GM19238 (cell line): ENCODE data around the gene PPM1B.
"Not testable (repeated sequence)": the region's sequence is repeated elsewhere in the genome, so short reads cannot be mapped to it uniquely, and the experiment has no call there.

Experiments used
- DNase-seq: peaks from one replicate; pipeline ENCODE4 v3.0.0; 2011; ENCODE audit warnings: low spot score; ENCODE audit not compliant: insufficient read length

Gene PPM1B

DNA sequence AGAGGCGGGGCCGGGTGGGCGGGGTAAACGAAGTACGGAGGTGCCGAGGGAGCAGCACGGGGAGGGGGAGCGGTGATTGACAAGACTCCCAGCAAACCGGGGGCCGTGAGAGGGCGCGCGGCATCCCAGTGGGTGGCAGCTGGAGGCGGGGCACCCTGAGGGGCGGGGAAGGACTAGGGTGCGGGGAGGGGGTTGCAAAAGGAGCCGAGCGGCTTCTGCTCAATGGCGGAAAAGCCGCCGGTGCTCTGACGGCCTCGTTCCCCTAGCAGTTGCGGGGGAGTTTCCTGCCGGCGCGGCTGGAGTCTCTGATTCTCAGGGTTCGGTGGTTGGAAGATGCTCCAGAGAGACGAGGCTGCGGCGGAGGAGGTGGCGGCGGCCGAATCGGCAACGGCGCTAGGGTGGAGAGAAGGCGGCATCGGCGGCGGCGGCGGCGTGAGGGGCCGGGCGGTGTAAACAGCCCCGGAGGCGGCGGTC is at the start of gene PPM1B:
Gene PPM1B (plus strand): TSS at position 195 of the 474 bp plus-strand sequence. CDS start 32,325 bp downstream, outside the sequence.
- no peak for DNase-seq

DNA sequence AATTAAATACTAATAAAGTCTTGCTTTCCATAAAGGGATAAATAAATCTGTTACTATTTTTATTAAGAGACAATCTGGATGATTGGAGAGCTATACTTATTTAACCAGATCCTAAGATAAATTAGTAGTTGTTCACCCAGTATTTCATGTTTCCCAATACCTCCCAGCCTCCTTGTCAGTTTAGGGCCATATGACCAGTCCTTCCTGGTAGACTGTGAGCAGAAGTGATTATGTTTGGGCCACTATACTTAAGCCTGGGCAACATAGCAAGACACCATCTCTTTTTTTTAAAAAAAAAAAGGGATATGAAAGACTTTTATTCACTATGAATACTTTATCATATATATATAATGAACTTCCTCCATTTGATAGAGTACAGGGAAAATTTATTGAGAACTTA is 48.8 kb upstream of the PPM1B start:
- DNase-seq, result no peak

DNA sequence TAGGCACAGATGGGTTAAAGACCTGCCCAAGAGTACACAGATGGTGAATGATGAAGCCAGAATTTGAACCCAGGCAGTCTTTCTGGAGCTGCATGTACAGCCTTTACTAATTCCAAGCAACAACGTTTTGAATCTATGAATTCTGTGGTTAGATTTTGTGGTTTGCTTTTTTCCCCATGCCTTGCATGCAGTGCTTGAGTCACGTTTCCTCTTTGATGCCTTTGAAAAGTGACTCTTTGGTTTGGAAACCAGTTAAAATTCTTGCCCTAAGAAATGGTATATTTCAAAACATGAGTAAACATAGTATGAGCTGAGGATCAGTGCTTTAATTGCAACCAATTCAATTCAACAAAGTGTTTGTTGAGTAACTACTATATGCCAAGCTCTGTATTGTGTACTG is 48.2 kb upstream of the PPM1B start:
- no peak for DNase-seq

DNA sequence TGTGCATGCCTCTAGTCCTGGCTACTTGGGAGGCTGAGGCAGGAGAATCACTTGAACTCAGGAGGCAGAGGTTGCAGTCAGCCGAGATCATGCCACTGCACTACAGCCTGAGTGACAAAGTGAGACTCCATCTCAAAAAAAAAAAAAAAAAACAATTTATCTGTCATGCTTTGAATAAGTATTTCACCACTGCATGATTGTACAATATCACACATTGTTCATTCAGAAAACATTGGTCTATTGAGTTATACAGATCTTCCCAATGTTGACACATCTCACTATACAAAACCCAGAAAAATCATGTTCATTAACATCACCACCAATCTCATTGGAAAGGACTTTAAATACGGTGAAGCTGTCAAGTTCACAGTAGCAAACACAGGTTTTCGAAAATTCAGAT is 46.8 kb upstream of the PPM1B start:
- no peak for DNase-seq

DNA sequence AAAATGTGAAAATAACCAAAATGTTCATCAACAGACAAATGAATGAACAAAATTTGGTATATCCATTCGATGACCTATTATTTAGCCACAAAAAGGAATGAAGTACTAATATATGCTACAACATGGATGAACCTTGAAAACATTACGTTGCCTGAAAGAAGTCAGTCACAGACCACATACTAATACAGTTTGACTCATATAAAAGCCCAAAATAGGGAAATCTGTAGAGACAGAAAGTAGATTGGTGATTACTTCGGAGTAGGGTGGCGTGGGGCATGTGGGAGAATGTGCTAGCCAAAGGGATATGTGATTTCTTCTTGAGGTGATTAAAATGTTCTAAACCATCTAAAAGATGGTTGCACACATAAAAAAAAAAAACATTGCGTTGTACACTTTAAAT is 44.2 kb upstream of the PPM1B start:
- DNase-seq, result no peak

DNA sequence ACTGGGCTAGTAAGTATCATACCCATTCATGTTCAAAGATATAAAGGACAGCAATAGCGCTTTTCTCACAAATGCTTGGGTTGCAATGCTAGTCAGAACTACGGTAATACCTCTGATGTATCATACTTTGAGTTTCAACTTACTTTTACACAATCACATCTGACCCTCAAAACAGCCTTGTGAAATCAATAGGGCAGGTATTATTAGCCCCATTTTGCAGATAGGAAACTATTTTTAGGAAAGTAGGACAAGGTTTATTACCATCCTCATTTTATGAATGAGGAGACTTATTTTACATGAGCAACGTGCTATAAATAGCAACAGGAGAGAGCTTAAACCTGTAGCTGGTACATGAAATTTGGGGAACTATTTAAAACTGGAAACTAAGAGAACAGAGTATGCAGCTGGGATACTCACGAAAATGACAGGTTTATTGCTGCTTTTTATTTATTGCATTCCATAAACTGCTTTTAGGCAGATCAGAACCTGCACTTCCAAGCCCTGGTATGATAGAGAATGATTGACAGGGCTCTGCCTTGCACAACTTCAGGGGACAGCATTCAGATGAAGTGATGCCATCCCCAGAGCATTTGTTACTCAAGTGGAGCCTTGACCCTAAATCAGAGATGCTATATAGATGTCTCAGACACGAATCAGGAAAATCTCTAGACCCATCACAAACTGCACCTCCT is 42.4 kb upstream of the PPM1B start:
- DNase-seq, result no peak

DNA sequence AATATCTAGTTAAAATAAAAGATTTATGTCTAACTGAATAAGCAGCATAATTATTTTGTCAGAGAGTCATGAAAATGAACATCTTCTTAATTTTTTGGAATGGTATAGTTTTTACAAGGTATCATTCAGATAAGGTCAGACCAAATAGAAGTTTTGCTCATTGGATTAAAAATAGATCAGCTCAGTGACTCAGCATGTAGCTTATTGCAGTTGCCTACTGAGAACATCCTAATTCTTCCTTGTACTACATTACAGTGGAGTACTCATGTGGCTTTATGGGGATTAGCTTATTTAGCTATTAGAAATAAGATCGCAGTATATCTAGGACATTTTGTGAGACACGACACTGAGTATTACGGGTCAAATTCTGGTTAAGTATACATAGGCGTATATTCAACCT is 38.2 kb upstream of the PPM1B start:
- DNase-seq, result no peak

DNA sequence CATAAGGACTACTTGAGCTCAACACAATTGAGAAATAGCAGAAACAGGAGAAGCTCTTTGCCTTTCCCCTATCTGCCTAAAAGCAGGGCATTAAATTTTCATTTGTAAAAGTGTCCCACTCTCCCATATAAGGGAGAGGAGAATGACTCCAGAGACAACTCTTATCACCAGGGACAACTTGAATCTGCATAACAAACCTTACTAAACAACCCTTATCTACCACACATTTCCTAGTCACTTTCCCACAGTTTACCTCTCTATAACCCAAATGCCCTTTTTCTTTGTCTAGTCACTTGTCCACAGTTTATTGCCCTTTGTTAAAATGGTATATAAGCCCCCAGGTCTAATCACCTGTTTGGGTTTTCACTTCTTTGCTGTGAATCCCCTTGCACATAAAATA is 37.5 kb upstream of the PPM1B start:
- no peak for DNase-seq

DNA sequence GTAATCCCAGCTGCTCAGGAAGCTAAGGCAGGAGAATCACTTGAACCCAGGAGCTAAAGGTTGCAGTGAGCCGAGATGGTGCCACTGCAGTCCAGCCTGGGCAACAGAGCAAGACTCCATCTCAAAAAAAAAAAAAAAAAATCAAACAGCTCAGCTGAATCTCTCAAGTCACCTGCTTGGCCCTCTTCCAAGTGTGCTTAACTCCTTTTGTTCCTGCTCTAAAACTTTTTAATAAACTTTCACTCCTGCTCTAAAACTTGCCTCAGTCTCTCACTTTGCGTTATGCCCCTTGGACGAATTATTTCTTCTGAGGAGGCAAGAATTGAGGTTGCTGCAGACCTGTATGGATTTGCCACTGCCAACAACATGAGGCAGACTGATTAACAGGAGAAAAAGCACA is 35.1 kb upstream of the PPM1B start:
- DNase-seq, result not testable (repeated sequence)

DNA sequence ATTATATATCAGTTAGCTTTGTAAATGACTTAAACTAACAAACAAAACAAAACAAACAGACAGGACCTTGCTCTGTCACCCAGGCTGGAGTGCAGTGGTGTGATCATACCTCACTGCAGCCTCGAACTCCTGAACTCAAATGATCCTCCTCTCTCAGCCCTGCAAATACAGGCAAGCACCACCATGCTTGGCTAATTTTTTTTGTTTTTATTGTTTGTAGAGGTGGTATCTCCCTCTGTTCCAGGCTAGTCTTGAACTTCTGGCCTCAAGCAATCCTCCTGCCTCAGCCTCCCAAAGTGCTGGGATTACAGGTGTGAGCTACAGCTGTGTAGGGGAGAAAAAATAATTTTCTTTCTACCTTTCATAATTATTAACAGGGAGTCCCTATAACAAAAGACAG is 33.8 kb upstream of the PPM1B start:
- DNase-seq, result no peak

DNA sequence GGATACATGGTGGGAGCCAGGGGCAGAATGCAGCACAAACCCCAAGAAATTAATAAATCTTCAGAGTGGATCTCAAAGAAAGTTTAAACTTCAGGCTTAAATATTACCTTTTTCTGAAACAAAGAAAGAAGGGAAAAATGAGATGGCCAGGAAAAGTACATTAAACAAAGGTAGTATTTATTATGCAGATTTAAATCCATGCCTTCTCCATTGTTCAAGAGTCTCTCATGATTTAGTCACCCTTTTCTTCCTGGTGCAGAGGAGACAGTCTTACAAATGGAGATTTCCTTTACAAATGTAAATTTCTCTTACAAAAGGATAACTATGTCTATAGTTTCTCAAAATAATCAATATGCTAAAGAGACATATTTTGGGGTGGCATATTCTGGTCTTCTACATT is 33.4 kb upstream of the PPM1B start:
- DNase-seq, result no peak

DNA sequence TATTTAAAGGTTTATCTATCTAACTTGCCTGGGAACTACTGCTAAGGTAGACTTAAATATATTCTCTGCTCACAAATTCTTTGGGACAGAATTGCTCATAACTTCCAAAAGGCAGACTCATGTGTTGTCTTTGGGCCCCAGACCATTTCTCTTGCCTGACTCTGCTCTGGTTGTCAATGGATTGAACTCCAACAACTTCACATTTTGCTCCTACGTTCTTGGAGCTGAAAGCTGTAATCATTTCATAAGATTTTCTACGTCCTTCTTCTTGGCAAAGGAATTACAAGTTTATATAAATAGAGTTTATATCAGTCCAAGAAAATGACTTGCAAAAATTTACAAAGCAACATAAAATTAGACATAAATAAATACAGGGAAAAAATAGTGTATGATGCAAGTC is 32.9 kb upstream of the PPM1B start:
- DNase-seq, result no peak

DNA sequence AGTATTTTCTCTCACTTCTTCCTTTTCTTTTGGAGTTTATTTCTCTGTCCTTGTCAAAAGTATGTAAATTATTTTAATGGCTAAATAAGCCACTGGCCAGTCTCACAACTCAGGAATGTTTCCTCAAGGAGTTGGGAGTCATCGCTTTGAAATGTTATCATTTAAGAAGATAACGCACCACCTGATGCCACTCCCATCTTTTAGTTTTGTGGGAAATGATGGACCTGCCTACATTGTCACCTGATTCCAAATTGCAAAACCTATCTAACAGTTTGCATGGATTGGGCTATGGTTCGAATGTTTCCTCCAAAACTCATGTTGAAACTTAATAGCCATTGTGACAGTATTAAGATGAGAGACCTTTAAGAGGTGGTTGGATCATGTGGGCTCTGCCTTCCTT is 32.4 kb upstream of the PPM1B start:
- DNase-seq, result no peak

DNA sequence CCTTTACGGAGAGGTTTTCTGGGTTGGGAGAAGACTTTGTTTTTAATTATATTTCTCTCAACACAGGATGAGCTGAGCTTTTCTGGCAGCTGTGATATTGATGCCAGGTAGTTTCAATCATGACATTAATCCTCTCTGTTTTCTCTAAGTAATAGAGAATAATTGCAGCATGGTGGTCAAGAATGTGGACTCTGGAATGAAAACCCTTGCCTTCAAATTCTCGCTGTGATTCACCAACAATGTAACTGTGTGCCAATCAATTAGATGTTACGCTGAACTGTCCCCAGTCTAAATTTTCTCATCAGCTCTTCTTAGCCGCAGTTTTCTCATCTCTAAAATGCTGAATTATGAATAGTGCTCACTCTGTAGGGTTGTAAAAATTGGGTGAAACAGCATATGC is 31.6 kb upstream of the PPM1B start:
- no peak for DNase-seq

DNA sequence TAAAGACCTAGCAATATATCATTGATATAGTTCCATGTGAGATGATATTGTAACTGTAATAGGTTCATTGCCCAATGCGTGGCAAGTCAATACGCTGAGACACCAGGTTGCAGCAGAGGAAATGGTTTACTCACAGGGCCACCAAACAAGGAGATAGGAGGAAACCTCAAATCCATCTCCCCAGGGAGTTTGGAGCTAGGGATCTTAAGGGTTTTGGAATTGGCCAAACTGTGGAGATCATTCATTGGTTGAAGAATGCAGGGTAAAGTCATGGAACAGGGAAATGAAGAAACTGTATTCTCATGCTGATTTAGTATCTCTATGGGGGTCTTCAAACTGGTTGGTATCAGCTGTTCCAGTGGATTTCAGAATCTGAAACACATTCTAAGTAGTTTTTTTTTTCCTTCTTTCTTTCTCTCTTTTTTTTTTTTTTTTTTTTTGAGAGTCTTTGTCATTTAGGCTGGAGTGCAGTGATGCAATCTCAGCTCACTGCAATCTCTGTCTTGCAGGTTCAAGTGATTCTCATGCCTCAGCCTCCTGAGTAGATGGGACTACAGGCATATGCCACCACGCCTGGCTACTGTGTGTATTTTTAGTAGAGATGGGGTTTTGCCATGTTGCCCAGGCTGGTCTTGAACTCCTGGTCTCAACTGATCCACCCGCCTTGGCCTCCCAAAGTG is 30.7 kb upstream of the PPM1B start:
- DNase-seq, result no peak

DNA sequence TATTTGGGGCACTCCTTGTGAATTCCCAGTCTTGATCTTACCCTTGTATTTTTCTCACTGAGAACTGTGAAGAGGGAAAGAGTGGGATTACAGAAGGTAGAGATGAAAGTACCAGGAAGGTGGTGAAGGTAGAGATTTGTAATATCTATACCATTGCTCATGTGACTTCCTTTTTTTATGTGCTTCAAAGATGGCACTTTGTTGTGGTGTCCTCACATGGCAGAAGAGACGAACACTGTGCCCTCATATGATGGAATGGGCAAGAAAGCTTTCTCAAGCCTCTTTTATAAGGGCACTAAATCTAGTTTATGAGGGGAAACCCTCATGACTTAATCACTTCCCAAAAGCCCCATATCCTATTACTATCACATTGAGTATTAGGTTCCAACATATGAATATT is 28.9 kb upstream of the PPM1B start:
- no peak for DNase-seq

DNA sequence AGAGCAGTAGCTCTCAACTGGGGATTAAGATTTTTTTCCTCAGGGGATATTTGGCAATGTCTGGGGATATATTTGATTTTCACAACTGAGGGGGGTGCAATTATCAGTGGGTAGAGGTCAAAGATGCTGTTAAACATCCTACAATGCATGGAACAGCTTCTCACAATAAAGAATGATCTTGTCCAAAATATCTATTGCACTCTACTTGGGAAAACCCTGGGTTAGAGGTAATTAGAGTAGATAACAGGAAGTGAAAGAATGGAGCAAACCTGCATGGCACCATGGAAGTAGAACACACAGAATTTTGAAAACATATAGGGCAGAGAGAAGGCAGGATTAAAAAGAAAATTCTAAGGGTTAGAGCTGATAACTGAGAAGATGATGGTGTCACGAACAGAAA is 26.4 kb upstream of the PPM1B start:
- DNase-seq, result no peak

DNA sequence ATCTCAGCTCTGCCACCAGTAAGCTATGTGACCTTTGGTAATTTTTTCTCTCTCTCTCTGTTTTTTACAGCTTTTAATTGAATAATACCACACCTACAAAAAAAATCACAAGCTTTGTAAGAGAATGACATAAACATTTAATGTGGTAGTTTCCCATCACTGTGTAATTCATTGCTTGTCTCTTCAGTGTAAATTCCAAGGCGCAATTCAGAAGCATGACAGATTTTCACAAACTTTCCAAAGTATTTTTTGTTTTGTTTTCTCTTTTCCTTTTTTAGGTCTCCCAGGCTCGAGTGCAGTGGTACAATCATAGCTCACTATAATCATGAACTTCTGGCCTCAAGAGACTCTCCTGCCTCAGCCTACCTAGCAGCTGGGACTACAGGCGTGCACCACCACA is 25.0 kb upstream of the PPM1B start:
- no peak for DNase-seq

DNA sequence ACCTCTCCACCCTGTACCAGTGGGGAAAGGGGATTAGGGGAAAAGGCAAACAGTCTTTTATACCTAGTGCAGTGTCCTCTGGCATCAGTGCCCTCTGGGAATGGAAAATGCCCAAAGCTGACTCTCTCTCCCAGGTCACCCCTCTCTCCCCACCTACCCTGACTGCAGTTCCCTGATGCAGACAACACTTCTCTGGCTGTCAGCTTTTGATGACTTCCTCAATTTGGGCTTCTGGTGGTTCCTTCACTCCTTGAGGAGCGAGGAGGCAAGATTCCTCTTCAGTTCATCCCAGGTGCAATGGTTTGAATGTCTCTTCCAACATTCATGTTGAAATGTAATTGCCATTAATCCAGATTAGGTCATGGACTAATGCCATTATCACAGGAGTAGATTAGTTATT is 19.7 kb upstream of the PPM1B start:
- no peak for DNase-seq

DNA sequence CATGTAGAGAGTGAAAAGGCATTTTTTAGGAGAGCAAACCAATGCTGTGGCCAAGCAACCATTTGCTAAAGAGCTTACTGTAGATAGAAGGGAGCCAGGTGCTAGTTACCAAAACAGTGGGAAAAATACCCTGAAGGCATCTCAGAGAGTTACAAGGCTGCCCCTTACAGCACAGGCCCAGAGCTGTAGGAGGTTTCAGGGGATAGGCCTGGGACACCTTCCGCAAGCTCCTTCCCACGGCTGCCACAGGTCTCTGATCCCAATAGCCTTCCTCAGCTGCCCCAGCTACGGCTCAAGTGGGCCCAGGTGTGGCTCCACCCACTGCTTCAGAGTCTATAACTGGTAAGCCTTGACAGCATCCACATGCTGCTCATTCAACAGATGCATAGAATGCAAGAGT is 18.2 kb upstream of the PPM1B start:
- DNase-seq, result no peak

DNA sequence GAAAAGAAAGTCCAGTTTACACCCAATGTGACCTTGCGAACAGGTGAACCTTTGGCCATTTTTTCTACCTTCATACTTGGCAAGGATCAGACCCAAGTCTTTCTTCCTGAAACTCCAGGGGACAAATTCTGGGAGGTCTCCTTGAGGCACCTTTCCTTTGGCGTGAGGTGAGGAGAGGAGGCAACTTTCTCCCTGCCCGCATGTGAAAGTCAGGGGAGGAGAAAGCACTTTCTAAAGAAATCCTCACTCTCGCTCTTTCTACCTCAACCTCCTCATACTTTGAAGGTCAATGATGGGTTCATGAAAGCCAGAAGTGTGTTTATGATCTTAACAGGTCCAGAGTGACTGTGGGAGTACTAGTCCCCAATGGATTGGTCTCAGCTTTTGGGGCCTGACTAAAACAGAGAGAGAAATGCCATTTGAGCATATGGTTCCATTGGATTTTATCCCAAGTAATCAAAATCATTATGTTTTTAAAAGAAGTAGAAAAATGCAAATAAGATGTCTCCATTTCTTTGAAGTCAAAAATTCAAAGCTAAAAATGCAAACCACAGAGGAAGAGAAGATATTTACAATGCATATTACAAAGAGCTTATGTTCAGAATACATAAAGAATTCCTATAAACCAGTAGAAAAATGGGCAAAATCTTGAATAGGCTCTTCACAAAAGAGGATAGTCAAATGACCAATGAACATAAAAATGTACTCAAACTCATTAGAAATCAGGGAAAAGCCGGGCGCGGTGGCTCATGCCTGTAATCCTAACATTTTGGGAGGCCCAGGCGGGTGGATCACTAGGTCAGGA is 15.6 kb upstream of the PPM1B start:
- no peak for DNase-seq

DNA sequence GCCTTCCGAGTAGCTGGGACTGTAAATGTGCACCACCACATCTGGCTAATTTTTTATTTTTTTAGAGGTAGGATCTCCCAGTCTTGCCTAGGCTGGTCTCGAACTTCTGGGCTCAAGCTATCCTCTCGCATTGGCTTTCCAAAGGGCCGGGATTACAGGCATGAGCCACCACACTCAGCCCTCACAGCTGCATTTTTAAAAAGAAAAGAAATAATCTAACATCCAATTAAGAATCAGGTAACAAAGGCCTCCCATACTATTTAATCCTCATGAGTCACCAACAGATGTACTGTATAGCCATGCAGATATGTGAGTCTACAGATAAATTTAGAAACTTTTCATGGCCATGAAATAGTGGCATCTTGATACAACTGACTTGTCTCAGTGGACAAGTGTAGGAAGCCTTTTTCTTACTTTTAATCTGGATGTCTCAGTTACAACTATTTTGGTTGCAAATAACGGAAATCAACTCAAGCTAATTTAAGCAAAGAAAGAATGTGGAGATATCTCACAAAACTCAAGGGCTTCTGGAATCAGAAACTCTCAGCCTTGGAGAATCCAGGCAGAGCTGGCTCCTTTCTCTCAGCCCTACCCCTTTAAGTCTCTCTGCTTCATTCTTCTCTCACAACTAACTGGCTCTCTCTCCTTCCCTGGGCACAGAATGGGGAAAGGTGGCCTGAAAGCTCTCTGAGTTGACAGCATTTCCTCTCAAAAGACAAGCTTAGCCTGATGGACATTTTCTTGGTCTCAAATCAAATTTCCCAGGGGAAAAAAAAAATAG is 12.8 kb upstream of the PPM1B start:
- DNase-seq, result no peak
